Sigmoid colon (tissue), 7 donors: ENCODE data around the gene KMT2E. TPM values are rescaled to one million over a fixed set of nuclear protein-coding genes. Genes with fewer than 3 reads are reported as not detected.

Source experiments
- DNase-seq: peaks from one replicate; pipeline ENCODE4 v3.0.0-alpha.2; 2019
- H3K27ac ChIP-seq, 4 donors: fragments of 200-600 bp; sonication (generic); one replicate each; pipeline ENCODE4 v1.5.1; 2016 to 2019; ENCODE audit warnings: mild to moderate bottlenecking in 1 of 4
- H3K27me3 ChIP-seq, 3 donors: fragments of 200-600 bp; sonication (generic); one replicate each; pipeline ENCODE4 v1.5.1; 2019; ENCODE audit warnings: mild to moderate bottlenecking in 1 of 3
- H3K36me3 ChIP-seq, 4 donors: fragments of 200-600 bp; sonication (generic); one replicate each; pipeline ENCODE4 v1.5.1; 2016 to 2019
- H3K4me1 ChIP-seq, 4 donors: fragments of 200-600 bp; sonication (generic); one replicate each; pipeline ENCODE4 v1.5.1; 2017 to 2019
- H3K4me3 ChIP-seq, 4 donors: fragments of 200-600 bp; sonication (generic); one replicate each; pipeline ENCODE4 v1.5.1; 2017 to 2019; ENCODE audit warnings: mild to moderate bottlenecking in 2 of 4, moderate library complexity in 1 of 4
- H3K9me3 ChIP-seq, 4 donors: fragments of 200-600 bp in 3 of 4; sonication (generic) in 3 of 4; one replicate each; pipeline versions ENCODE4 v1.5.1 to v1.6.1; 2013 to 2019
- CTCF ChIP-seq, 4 experiments: fragments of 450-650 bp in 3 of 4; fragments of 200-600 bp in 1 of 4; IDR thresholded peaks; one replicate each; pipeline ENCODE4 v1.5.1; 2016 to 2019; ENCODE audit warnings: antibody characterized with exemption in 4 of 4, mild to moderate bottlenecking in 3 of 4, moderate library complexity in 2 of 4
- EP300 ChIP-seq, 4 donors: sonication (generic); formaldehyde crosslinking; IDR thresholded peaks; one replicate each; pipeline ENCODE4 v1.6.1; 2017; ENCODE audit warnings: antibody characterized with exemption in 4 of 4
- POLR2A ChIP-seq, 2 donors: fragments of 450-650 bp; IDR thresholded peaks; one replicate each; pipeline ENCODE4 v1.6.1; 2016; ENCODE audit warnings: antibody characterized with exemption in 2 of 2, mild to moderate bottlenecking in 2 of 2, moderate library complexity in 2 of 2
- POLR2AphosphoS5 ChIP-seq, 4 donors: sonication (generic); formaldehyde crosslinking; IDR thresholded peaks; one replicate each; pipeline ENCODE4 v1.6.1; 2017; ENCODE audit warnings: antibody characterized with exemption in 4 of 4
- WGBS, 2 donors: extraction: QIAGEN DNeasy Blood & Tissue Kit; methylation state at CpG; one replicate each; pipeline ENCODE4 v1.1.7; 2013; 5-methylcytosine and 5-hydroxymethylcytosine counted together
- intact Hi-C: fragments of 100-400 bp; cut with DNase I; formaldehyde crosslinking; loops from one replicate; pipeline ENCODE4 v1.15.1; 2023
- polyA plus RNA-seq, 3 donors: library from polyadenylated mRNA; stranded (reverse); fragments of 200-250 nt; gene quantifications; one replicate each; pipeline ENCODE4 v1.2.3, GENCODE V29; 2013
- total RNA-seq, 4 donors: library from RNA; depleted of rRNA; stranded (reverse); fragments of >200 nt; gene quantifications; one replicate each; pipeline ENCODE4 v1.1.0, GENCODE V29; 2016
- donor health status: healthy with polysubstance abuse.
- donor health status: Bipolar disorder and iron deficiency.
- donor health status: healthy.

The KMT2E gene
- total and polyA plus RNA-seq, 7 donors: 20.6 to 109 (median 84.7) TPM

GRCh38 chr7:105112440-105113418 lies 98.7 kb downstream of the KMT2E start:
- Histone ChIP-seq H3K9me3 (no peaks in the 10 kb centered on the region), H3K4me3 (no peak overlapping the region), H3K4me1 (peaks cover 0 to 14% (median 11%) of the 10 kb centered on the region in 4 donors), H3K27ac (peak overlapping the region in 3 of 4 donors; percentile 10 to 53 (median 35)), H3K27me3 (no peaks in the 10 kb centered on the region), H3K36me3 (peaks cover 16 to 94% (median 57%) of the 10 kb centered on the region in 4 donors)
- DNase-seq: no peak
- TF ChIP-seq POLR2AphosphoS5 (IDR thresholded peaks at IDR 0.05) (peak in 3 of 4 donors; percentile 5 to 20 (median 12)), CTCF (IDR thresholded peaks at IDR 0.05) (no peak)
- WGBS, 2 donors: 81 to 91% methylated on average over 11 of the region's 11 CpGs
- intact Hi-C loops: loop anchor here (5.0 kb wide), 1 partner anchor 130 kb away; no protein-coding TSS in a partner anchor

DNA sequence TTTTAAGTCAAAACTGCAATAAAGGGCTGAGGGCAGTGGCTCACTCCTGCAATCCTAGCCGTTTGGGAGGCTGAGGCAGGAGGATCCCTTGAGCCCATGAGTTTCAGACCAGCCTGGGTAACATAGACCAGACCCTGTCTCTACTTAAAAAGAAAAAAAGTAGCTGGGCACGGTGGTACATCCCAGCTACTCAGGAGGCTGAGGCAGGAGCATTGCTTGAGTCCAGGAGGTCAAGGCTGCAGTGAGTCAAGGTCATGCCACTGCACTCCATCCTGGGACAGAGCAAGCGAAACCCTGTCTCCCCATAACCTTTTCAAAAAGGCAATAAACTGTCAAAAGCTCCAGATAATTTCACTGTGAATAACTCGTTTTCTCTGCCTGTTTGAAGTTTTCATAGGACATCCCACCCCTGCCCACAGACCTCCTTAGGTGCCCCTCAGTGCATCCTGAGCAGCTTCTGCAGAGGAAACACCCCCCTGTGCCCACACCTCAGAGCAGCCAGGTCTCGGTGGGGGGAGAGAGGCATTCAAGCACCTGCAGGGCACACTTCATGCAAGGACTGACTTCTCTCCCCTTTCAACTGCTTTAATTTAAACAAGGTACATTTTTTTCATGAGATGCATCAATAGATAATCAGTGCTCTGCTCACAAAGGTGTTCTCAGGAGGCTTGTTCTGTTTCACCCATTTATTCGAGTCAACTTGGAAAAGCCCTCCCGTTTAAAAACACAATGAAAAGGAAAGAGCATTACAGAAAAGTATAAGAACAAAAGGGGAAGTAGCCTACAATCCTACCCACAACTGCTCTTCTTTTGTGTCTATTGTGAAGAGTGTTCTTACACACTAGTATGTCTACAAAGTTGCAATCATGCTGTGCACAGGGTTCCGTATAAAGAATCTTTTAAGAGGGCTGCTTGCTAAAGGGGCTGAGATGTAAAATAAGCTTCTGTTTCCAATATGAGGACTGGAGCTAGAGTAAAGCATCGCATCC lies 104.9 kb downstream of the KMT2E start:
- Histone ChIP-seq H3K9me3 (no peaks in the 10 kb centered on the region), H3K36me3 (peaks cover 0 to 34% (median 5%) of the 10 kb centered on the region in 4 donors), H3K27me3 (no peaks in the 10 kb centered on the region), H3K4me1 (no peaks in the 10 kb centered on the region), H3K27ac (no peak overlapping the region), H3K4me3 (no peak overlapping the region)
- DNase-seq: no peak
- TF ChIP-seq EP300 (IDR thresholded peaks at IDR 0.05) (no peak), POLR2AphosphoS5 (IDR thresholded peaks at IDR 0.05) (no peak), POLR2A (IDR thresholded peaks at IDR 0.05) (no peak), CTCF (IDR thresholded peaks at IDR 0.05) (no peak)
- intact Hi-C loops: no loop called here
- 65 to 85% methylated on average over 9 of the region's 9 CpGs for WGBS, 2 donors

- Histone ChIP-seq H3K27me3 (no peaks in the 10 kb centered on the region), H3K4me3 (no peak overlapping the region), H3K9me3 (no peaks in the 10 kb centered on the region), H3K4me1 (no peaks in the 10 kb centered on the region), H3K27ac (no peak overlapping the region), H3K36me3 (peaks cover 4 to 20% (median 10%) of the 10 kb centered on the region in 4 donors)
- no peak for DNase-seq
- WGBS, 2 donors: 86 to 88% methylated on average over 8 of the region's 8 CpGs
- intact Hi-C loops: no loop called here
- TF ChIP-seq CTCF (IDR thresholded peaks at IDR 0.05) (no peak), POLR2AphosphoS5 (IDR thresholded peaks at IDR 0.05) (no peak), EP300 (IDR thresholded peaks at IDR 0.05) (no peak), POLR2A (IDR thresholded peaks at IDR 0.05) (no peak)
Measured at GRCh38 chr7:105122619-105123018, 108.6 kb downstream of the KMT2E start.

- Histone ChIP-seq H3K36me3 (peaks cover 4 to 20% (median 10%) of the 10 kb centered on the region in 4 donors), H3K27me3 (no peaks in the 10 kb centered on the region), H3K4me3 (no peak overlapping the region), H3K27ac (no peak overlapping the region), H3K4me1 (no peaks in the 10 kb centered on the region), H3K9me3 (no peaks in the 10 kb centered on the region)
- TF ChIP-seq POLR2A (IDR thresholded peaks at IDR 0.05) (no peak), EP300 (IDR thresholded peaks at IDR 0.05) (no peak), CTCF (IDR thresholded peaks at IDR 0.05) (no peak), POLR2AphosphoS5 (IDR thresholded peaks at IDR 0.05) (no peak)
- DNase-seq: no peak
- 96 to 97% methylated on average over 12 of the region's 12 CpGs for WGBS, 2 donors
- intact Hi-C loops: no loop called here
Measured at GRCh38 chr7:105125745-105126144, 111.7 kb downstream of the KMT2E start.
